Neural cell (in vitro differentiated cells): Measurements from ENCODE around the gene PRKAR1B.

Experiments used
- EZH2 ChIP-seq: fragments of 200-600, 300-800 bp; shearing (Covaris generic), sonication (generic); IDR thresholded peaks from 2 replicates; pipeline ENCODE4 v1.6.1; 2014; ENCODE audit warnings: antibody characterized with exemption, low read length, borderline replicate concordance, mild to moderate bottlenecking; ENCODE audit not compliant: insufficient read depth, poor library complexity, severe bottlenecking
- TF ChIP-seq, protein P1 (sequence below): fragments of 450-650 bp; IDR thresholded peaks from 2 replicates; pipeline ENCODE4 v1.5.1; 2014; ENCODE audit warnings: antibody characterized with exemption, mild to moderate bottlenecking, moderate library complexity; ENCODE audit not compliant: poor library complexity, severe bottlenecking

DNA sequence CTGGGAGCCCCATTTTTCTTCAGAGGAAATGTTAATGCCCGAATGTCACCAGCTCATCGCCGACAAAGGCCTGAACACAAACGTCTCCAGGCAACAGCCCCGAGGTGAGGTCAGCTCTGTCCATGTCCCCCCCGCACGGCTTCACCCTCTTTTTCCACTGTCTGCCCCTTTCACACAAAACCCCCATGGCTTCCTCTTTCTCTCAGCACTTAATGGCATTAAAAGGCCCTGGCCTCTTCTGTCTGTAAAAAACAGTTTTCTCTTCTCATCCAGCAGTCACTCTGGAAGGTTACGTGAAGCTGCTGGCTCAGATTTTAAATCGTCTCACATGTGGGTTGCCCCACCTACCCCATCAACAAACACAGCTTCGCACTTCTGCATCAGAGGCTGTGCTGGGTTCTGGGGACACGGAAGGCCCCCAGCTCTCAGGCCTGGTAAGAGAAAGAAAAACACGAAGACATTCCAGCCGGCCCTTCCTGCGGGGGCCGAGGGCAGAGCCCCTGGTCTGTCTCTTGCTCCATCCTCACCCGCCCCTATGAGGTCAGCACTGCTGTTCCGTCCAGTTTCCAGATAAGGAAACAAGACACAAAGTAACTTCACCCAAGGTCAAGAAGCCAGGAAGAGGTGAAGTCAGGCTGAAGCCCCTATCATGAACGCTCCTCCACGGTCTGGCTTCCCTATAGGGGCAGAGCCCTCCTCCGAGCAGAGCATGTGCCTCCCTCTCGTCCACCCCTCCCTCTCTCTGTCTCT lies 116.4 kb downstream of the PRKAR1B start:
- TF ChIP-seq, protein P1, sequence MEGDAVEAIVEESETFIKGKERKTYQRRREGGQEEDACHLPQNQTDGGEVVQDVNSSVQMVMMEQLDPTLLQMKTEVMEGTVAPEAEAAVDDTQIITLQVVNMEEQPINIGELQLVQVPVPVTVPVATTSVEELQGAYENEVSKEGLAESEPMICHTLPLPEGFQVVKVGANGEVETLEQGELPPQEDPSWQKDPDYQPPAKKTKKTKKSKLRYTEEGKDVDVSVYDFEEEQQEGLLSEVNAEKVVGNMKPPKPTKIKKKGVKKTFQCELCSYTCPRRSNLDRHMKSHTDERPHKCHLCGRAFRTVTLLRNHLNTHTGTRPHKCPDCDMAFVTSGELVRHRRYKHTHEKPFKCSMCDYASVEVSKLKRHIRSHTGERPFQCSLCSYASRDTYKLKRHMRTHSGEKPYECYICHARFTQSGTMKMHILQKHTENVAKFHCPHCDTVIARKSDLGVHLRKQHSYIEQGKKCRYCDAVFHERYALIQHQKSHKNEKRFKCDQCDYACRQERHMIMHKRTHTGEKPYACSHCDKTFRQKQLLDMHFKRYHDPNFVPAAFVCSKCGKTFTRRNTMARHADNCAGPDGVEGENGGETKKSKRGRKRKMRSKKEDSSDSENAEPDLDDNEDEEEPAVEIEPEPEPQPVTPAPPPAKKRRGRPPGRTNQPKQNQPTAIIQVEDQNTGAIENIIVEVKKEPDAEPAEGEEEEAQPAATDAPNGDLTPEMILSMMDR, result no peak
- TF ChIP-seq EZH2, result no peak
